K562 (cell line): ENCODE measurements around the gene ITPRIPL1. TPM values are rescaled to one million over a fixed set of nuclear protein-coding genes. Genes with fewer than 3 reads are reported as not detected.

Experiments used
- ATF1 ChIP-seq, 2 experiments: fragments of 450-650 bp in 1 of 2; IDR thresholded peaks; 2 replicates each; pipeline ENCODE4 v1.6.1; 2016; ENCODE audit warnings: missing compliant biosample characterization in 1 of 2, missing genetic modification characterization in 1 of 2
- C11orf30 ChIP-seq: fragments of 450-650 bp; IDR thresholded peaks from 2 replicates; pipeline ENCODE4 v1.6.1; 2016; ENCODE audit warnings: low read depth, mild to moderate bottlenecking
- DPF2 ChIP-seq: fragments of 450-650 bp; IDR thresholded peaks from 2 replicates; pipeline ENCODE4 v1.6.1; 2016
- ELF1 ChIP-seq: fragments of 200-800 bp; sonication (Bioruptor generic); IDR thresholded peaks from 2 replicates; pipeline ENCODE4 v1.6.1; 2016; ENCODE audit warnings: missing genetic modification characterization, missing compliant biosample characterization
- ESRRA ChIP-seq: fragments of 450-650 bp; IDR thresholded peaks from 2 replicates; pipeline ENCODE4 v1.6.1; 2014; ENCODE audit warnings: low read depth, mild to moderate bottlenecking, moderate library complexity, borderline replicate concordance
- EWSR1 ChIP-seq: fragments of 450-650 bp; IDR thresholded peaks from 2 replicates; pipeline ENCODE4 v1.6.1; 2018; ENCODE audit warnings: borderline replicate concordance, mild to moderate bottlenecking, low read depth, moderate library complexity; ENCODE audit not compliant: partially characterized antibody
- KLF6 ChIP-seq: fragments of 250-450 bp; sonication (Bioruptor Pico); IDR thresholded peaks from 2 replicates; pipeline ENCODE4 v1.4.0; 2020; ENCODE audit warnings: mild to moderate bottlenecking, moderate library complexity, borderline replicate concordance
- NCOA1 ChIP-seq: fragments of 450-650 bp; IDR thresholded peaks from 2 replicates; pipeline ENCODE4 v1.6.1; 2016; ENCODE audit warnings: low read depth
- NFIC ChIP-seq: fragments of 450-650 bp; IDR thresholded peaks from 2 replicates; pipeline ENCODE4 v1.6.1; 2017; ENCODE audit warnings: mild to moderate bottlenecking, inconsistent platforms
- POLR2A ChIP-seq: fragments of 450-650 bp; conservative IDR thresholded peaks from 2 replicates; pipeline ENCODE4 v1.6.1; 2016
- POLR2H ChIP-seq: IDR thresholded peaks from 2 replicates; pipeline ENCODE4 v1.6.1; 2016; ENCODE audit warnings: missing genetic modification characterization, low read depth, mild to moderate bottlenecking, control low read depth, missing compliant biosample characterization, moderate library complexity
- PTBP1 ChIP-seq: fragments of 200-400 bp; formaldehyde crosslinking; IDR thresholded peaks from 2 replicates; pipeline ENCODE4 v1.6.1; 2017; ENCODE audit warnings: low read depth, low read length
- RBBP5 ChIP-seq: fragments of 200-600 bp; sonication (generic); IDR thresholded peaks from 2 replicates; pipeline ENCODE4 v1.6.1; 2012; ENCODE audit warnings: borderline replicate concordance, mild to moderate bottlenecking, low read length, control low read depth, inconsistent platforms; ENCODE audit not compliant: insufficient read depth, poor library complexity, severe bottlenecking
- ZBTB1 ChIP-seq: sonication (generic); formaldehyde crosslinking; IDR thresholded peaks from 2 replicates; pipeline ENCODE4 v1.8.1; 2023; ENCODE audit warnings: missing genetic modification reagents, low read depth, mild to moderate bottlenecking, borderline replicate concordance
- ZC3H8 ChIP-seq: fragments of 450-650 bp; IDR thresholded peaks from 2 replicates; pipeline ENCODE4 v1.6.1; 2017
- ZNF324 ChIP-seq: fragments of 250-450 bp; sonication (Bioruptor Pico); IDR thresholded peaks from 2 replicates; pipeline ENCODE4 v1.4.0; 2020; ENCODE audit warnings: mild to moderate bottlenecking
- ZNF668 ChIP-seq: fragments of 250-450 bp; sonication (Bioruptor Pico); IDR thresholded peaks from 2 replicates; pipeline ENCODE4 v1.8.0; 2022; ENCODE audit warnings: mild to moderate bottlenecking, inconsistent platforms
- polyA plus RNA-seq, 8 experiments: library from polyadenylated mRNA; depleted of rRNA in 4 of 8; stranded (reverse) in 5 of 8; unstranded in 3 of 8; fragments of >200 nt; fragmentation: Nextera tagmentation in 2 of 8; fragmentation: Illumina TruSeq in 1 of 8; extraction: Ambion mirVana in 2 of 8; extraction: Trizol in 1 of 8; gene quantifications; 2 replicates each; pipeline versions ENCODE4 v1.2.1 to v1.2.3, GENCODE V29; 2011 to 2014; ENCODE audit warnings: inconsistent platforms in 1 of 8, missing spikeins in 1 of 8
- total RNA-seq, 7 experiments: library from RNA; depleted of rRNA in 6 of 7; stranded (reverse); fragments of >200 nt in 6 of 7; fragmentation: Illumina TruSeq in 2 of 7; extraction: Trizol in 2 of 7; gene quantifications; 2 replicates each; pipeline versions ENCODE4 v1.2.1 to v1.2.3, GENCODE V29; 2011 to 2021; ENCODE audit warnings: low replicate concordance in 1 of 7
- TF ChIP-seq, protein P1 (sequence below): sonication (generic); formaldehyde crosslinking; IDR thresholded peaks from 2 replicates; pipeline ENCODE4 v1.8.0; 2022; ENCODE audit warnings: missing genetic modification reagents, mild to moderate bottlenecking, borderline replicate concordance
- TF ChIP-seq, protein P2 (sequence below): sonication (generic); formaldehyde crosslinking; IDR thresholded peaks from 2 replicates; pipeline ENCODE4 v1.8.0; 2022; ENCODE audit warnings: missing genetic modification reagents, mild to moderate bottlenecking, moderate library complexity, borderline replicate concordance
- TF ChIP-seq, protein P3 (sequence below): sonication (generic); formaldehyde crosslinking; IDR thresholded peaks from 2 replicates; pipeline ENCODE4 v1.8.0; 2022; ENCODE audit warnings: mild to moderate bottlenecking, missing genetic modification reagents

The ITPRIPL1 gene
- total and polyA plus RNA-seq, 9 of the 15 experiments (the other 6 are each of a cell fraction or from before 2014, with no cell fraction given) = 0.99 to 9.0 (median 6.4) TPM

DNA sequence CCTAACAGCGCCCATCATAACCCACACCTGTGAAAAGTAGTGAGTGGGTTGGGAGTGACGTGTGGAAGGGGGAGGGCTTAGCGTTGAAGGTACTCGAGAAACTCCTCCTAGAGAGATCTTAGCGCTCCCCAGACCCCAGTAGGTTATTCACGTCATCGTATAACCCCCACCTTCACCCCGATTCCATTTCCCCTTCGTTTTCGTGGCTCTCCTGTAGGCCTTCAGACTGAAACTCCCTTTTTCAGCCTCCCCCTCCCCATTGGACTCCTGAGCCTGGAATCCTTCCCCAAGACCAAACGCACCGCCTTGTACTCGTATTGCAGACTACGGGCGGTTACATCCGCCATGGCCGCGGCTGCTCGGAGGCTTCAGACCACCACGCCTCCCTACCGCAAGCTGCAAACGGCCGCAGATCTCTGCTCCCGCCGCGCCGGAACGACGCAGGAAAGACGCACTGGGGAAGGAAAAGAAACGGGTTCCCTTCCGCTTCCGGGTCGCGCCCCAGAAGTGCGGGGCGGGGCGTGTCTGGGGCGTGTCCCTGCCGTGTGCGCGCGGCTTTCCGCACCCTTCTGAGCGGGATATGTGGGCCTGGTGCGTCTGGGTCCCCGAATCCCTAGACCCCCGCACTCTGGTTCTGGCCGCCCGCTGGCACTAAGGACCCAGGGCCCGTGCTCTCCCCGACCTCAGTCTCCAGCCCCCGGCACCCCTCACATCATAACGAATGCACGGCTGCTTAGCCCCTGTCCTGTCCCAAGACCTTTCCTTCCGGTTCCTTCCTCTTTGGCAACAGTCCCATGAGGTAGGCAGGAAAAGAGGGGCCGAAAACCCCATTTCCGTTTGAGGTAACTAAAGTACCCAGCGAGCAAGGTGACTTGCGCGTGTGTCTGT, 19.8 kb upstream of the ITPRIPL1 start, which contains the start of gene SNRNP200 (continued):
- TF ChIP-seq NFIC (peak; percentile 95), POLR2H (peak; percentile 89), NCOA1 (peak; percentile 95), ELF1 (tag) (peak; percentile 91), KLF6 (CRISPR knock-in tag) (peak; percentile 89; the same call in 1 of the 2 replicates), ATF1 (CRISPR knock-in tag; IDR thresholded peaks at IDR 0.05) (peak; percentile 62), ATF1 (tag; IDR thresholded peaks at IDR 0.05) (peak; percentile 92), ZC3H8 (no peak), ZNF324 (CRISPR knock-in tag) (0 out of 2 replicates have a peak, but pooled peaks have one; percentile 2), ESRRA (peak; percentile 69), ZBTB1 (CRISPR knock-in tag) (peak; percentile 91), POLR2A (peak; percentile 97), RBBP5 (peak; percentile 89), ZNF668 (no peak), EWSR1 (no peak), C11orf30 (peak; percentile 95), DPF2 (no peak; the same call in 1 of the 2 replicates), PTBP1 (peak; percentile 8; the same call in 1 of the 2 replicates)
- TF ChIP-seq, protein P1, sequence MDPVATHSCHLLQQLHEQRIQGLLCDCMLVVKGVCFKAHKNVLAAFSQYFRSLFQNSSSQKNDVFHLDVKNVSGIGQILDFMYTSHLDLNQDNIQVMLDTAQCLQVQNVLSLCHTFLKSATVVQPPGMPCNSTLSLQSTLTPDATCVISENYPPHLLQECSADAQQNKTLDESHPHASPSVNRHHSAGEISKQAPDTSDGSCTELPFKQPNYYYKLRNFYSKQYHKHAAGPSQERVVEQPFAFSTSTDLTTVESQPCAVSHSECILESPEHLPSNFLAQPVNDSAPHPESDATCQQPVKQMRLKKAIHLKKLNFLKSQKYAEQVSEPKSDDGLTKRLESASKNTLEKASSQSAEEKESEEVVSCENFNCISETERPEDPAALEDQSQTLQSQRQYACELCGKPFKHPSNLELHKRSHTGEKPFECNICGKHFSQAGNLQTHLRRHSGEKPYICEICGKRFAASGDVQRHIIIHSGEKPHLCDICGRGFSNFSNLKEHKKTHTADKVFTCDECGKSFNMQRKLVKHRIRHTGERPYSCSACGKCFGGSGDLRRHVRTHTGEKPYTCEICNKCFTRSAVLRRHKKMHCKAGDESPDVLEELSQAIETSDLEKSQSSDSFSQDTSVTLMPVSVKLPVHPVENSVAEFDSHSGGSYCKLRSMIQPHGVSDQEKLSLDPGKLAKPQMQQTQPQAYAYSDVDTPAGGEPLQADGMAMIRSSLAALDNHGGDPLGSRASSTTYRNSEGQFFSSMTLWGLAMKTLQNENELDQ = peak; percentile 47; the same call in 1 of the 2 replicates
- TF ChIP-seq, protein P2, sequence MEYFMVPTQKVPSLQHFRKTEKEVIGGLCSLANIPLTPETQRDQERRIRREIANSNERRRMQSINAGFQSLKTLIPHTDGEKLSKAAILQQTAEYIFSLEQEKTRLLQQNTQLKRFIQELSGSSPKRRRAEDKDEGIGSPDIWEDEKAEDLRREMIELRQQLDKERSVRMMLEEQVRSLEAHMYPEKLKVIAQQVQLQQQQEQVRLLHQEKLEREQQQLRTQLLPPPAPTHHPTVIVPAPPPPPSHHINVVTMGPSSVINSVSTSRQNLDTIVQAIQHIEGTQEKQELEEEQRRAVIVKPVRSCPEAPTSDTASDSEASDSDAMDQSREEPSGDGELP (CRISPR knock-in tag) = peak; percentile 73; the same call in 1 of the 2 replicates
- TF ChIP-seq, protein P3, sequence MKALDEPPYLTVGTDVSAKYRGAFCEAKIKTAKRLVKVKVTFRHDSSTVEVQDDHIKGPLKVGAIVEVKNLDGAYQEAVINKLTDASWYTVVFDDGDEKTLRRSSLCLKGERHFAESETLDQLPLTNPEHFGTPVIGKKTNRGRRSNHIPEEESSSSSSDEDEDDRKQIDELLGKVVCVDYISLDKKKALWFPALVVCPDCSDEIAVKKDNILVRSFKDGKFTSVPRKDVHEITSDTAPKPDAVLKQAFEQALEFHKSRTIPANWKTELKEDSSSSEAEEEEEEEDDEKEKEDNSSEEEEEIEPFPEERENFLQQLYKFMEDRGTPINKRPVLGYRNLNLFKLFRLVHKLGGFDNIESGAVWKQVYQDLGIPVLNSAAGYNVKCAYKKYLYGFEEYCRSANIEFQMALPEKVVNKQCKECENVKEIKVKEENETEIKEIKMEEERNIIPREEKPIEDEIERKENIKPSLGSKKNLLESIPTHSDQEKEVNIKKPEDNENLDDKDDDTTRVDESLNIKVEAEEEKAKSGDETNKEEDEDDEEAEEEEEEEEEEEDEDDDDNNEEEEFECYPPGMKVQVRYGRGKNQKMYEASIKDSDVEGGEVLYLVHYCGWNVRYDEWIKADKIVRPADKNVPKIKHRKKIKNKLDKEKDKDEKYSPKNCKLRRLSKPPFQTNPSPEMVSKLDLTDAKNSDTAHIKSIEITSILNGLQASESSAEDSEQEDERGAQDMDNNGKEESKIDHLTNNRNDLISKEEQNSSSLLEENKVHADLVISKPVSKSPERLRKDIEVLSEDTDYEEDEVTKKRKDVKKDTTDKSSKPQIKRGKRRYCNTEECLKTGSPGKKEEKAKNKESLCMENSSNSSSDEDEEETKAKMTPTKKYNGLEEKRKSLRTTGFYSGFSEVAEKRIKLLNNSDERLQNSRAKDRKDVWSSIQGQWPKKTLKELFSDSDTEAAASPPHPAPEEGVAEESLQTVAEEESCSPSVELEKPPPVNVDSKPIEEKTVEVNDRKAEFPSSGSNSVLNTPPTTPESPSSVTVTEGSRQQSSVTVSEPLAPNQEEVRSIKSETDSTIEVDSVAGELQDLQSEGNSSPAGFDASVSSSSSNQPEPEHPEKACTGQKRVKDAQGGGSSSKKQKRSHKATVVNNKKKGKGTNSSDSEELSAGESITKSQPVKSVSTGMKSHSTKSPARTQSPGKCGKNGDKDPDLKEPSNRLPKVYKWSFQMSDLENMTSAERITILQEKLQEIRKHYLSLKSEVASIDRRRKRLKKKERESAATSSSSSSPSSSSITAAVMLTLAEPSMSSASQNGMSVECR (CRISPR knock-in tag) = peak; percentile 93
